NCI-H748 (cell line): Measurements from ENCODE around the gene C13orf46.

Experiments
- DNase-seq: peaks from one replicate; lab custom pipeline; 2025; ENCODE audit not compliant: unreplicated experiment; lab: John Stamatoyannopoulos, UW

The C13orf46 gene

GRCh38 chr13:113956571-113956970 is 17.3 kb downstream of the C13orf46 start:
- DNase-seq = no peak

- no peak for DNase-seq
Observed at GRCh38 chr13:113955691-113956090, 18.2 kb downstream of the C13orf46 start.

GRCh38 chr13:113955235-113955634 is 18.6 kb downstream of the C13orf46 start:
- DNase-seq = no peak

- DNase-seq = no peak
Observed at GRCh38 chr13:113954046-113954835, 19.6 kb downstream of the C13orf46 start.

GRCh38 chr13:113953561-113953960 is 20.3 kb downstream of the C13orf46 start:
- DNase-seq = no peak

GRCh38 chr13:113952983-113953520 is 20.8 kb downstream of the C13orf46 start:
- no peak for DNase-seq

GRCh38 chr13:113952151-113952982 is 21.5 kb downstream of the C13orf46 start:
- no peak for DNase-seq

GRCh38 chr13:113951246-113951999 is 22.5 kb downstream of the C13orf46 start:
- peak; percentile 64 for DNase-seq

- DNase-seq = no peak
Observed at GRCh38 chr13:113950451-113951245, 23.2 kb downstream of the C13orf46 start.

GRCh38 chr13:113949546-113949945 is 24.3 kb downstream of the C13orf46 start:
- no peak for DNase-seq

GRCh38 chr13:113948034-113948742 is 25.7 kb downstream of the C13orf46 start:
- no peak for DNase-seq

GRCh38 chr13:113947311-113948033 is 26.4 kb downstream of the C13orf46 start:
- DNase-seq = no peak

GRCh38 chr13:113946409-113947181 is 27.3 kb downstream of the C13orf46 start:
- DNase-seq = no peak

GRCh38 chr13:113945857-113946408 is 27.9 kb downstream of the C13orf46 start:
- DNase-seq = no peak

GRCh38 chr13:113943821-113944565 is 29.9 kb downstream of the C13orf46 start:
- DNase-seq = no peak

- no peak for DNase-seq
Observed at GRCh38 chr13:113942591-113943103, 31.2 kb downstream of the C13orf46 start.

- no peak for DNase-seq
Observed at GRCh38 chr13:113941571-113942191, 32.2 kb downstream of the C13orf46 start.
